SK-N-SH (cell line): ENCODE data around the gene SLC6A8. TPM values are rescaled to one million over a fixed set of nuclear protein-coding genes. Genes with fewer than 3 reads are reported as not detected.

ENCODE experiments used
- CTCF ChIA-PET: fragments of 300-600, 350-600 bp; formaldehyde crosslinking; extraction: SDS; loops from one replicate; lab custom pipeline; 2021; lab: Yijun Ruan, JAX
- POLR2A ChIA-PET: fragments of 350-600 bp; sonication (Branson Sonifier 250); formaldehyde crosslinking; extraction: SDS; loops from one replicate; lab custom pipeline; 2020; ENCODE audit warnings: antibody characterized with exemption, inconsistent platforms; lab: Yijun Ruan, JAX
- DNase-seq: peaks from one replicate; pipeline ENCODE4 v3.0.0; 2012
- H2AFZ ChIP-seq: fragments of 200-600 bp; sonication (generic); 2 replicates; pipeline ENCODE4 v1.8.1; 2016; ENCODE audit warnings: antibody characterized with exemption, mild to moderate bottlenecking, low read depth
- H3F3A ChIP-seq: fragments of 200-600 bp; sonication (generic); replicated peaks from 2 replicates; pipeline ENCODE3; 2016; ENCODE audit warnings: antibody characterized with exemption, mild to moderate bottlenecking; ENCODE audit not compliant: insufficient read depth
- H3K27ac ChIP-seq, 2 experiments: fragments of 200-500 bp in 1 of 2; fragments of 200-600 bp in 1 of 2; sonication (Bioruptor generic) in 1 of 2; sonication (generic), shearing (Covaris generic) in 1 of 2; 2 replicates each; pipeline versions ENCODE4 v1.5.1 to v1.6.1; 2014 to 2016; ENCODE audit warnings: low read depth in 2 of 2, inconsistent platforms in 1 of 2, low read length in 1 of 2, mild to moderate bottlenecking in 1 of 2, mixed read lengths in 1 of 2
- H3K27me3 ChIP-seq: fragments of 200-600 bp; sonication (generic), shearing (Covaris generic); 2 replicates; pipeline ENCODE4 v1.6.1; 2016; ENCODE audit warnings: mixed run types; ENCODE audit not compliant: insufficient read depth
- H3K36me3 ChIP-seq, 2 experiments: fragments of 200-500 bp in 1 of 2; fragments of 200-600 bp in 1 of 2; sonication (Bioruptor generic) in 1 of 2; sonication (generic) in 1 of 2; replicated peaks in 1 of 2; 2 replicates each; pipeline versions ENCODE3 to v1.5.1; 2014 to 2016; ENCODE audit warnings: low read length in 1 of 2, mild to moderate bottlenecking in 1 of 2; ENCODE audit not compliant: insufficient read depth in 2 of 2, control insufficient read depth in 1 of 2
- H3K4me1 ChIP-seq, 2 experiments: fragments of 200-500 bp in 1 of 2; fragments of 200-600 bp in 1 of 2; sonication (Bioruptor generic) in 1 of 2; sonication (generic), shearing (Covaris generic) in 1 of 2; 2 replicates each; pipeline versions ENCODE4 v1.5.1 to v1.6.1; 2014 to 2016; ENCODE audit warnings: low read depth in 1 of 2, low read length in 1 of 2, mixed run types in 1 of 2; ENCODE audit not compliant: insufficient read depth in 2 of 2, control insufficient read depth in 1 of 2
- H3K4me2 ChIP-seq: fragments of 200-600 bp; sonication (generic), shearing (Covaris generic); 2 replicates; pipeline ENCODE4 v1.6.1; 2017; ENCODE audit warnings: mixed run types
- H3K4me3 ChIP-seq, 2 experiments: fragments of 200-500 bp in 1 of 2; fragments of 200-600 bp in 1 of 2; sonication (Bioruptor generic) in 1 of 2; sonication (generic), shearing (Covaris generic) in 1 of 2; 2 replicates each; pipeline versions ENCODE4 v1.5.1 to v1.8.1; 2014 to 2016; ENCODE audit warnings: low read depth in 2 of 2, inconsistent platforms in 1 of 2, low read length in 1 of 2, mild to moderate bottlenecking in 1 of 2, mixed read lengths in 1 of 2, moderate library complexity in 1 of 2
- H3K79me2 ChIP-seq: fragments of 200-600 bp; sonication (generic); 2 replicates; pipeline ENCODE4 v1.8.1; 2017; ENCODE audit warnings: mild to moderate bottlenecking; ENCODE audit not compliant: insufficient read depth
- H3K9ac ChIP-seq: fragments of 200-600 bp; sonication (generic); 2 replicates; pipeline ENCODE4 v1.6.1; 2017; ENCODE audit warnings: mixed run types
- H3K9me2 ChIP-seq: fragments of 200-600 bp; sonication (generic); 2 replicates; pipeline ENCODE4 v1.6.1; 2017; ENCODE audit warnings: mixed run types
- H3K9me3 ChIP-seq: fragments of 200-600 bp; sonication (generic); 2 replicates; pipeline ENCODE4 v1.6.1; 2017; ENCODE audit warnings: mixed run types, mild to moderate bottlenecking, moderate library complexity
- H4K20me1 ChIP-seq: fragments of 200-600 bp; sonication (generic); 2 replicates; pipeline ENCODE4 v1.6.1; 2017; ENCODE audit warnings: mild to moderate bottlenecking, mixed run types; ENCODE audit not compliant: insufficient read depth
- CHD2 ChIP-seq: fragments of 150-350 bp; IDR thresholded peaks from 2 replicates; pipeline ENCODE4 v1.6.1; 2018; ENCODE audit warnings: low read length; ENCODE audit not compliant: partially characterized antibody
- CTCF ChIP-seq: fragments of 200-600 bp; sonication (generic); IDR thresholded peaks from 2 replicates; pipeline ENCODE4 v1.6.1; 2017; ENCODE audit warnings: antibody characterized with exemption, mild to moderate bottlenecking, moderate library complexity
- GABPA ChIP-seq: IDR thresholded peaks from 2 replicates; pipeline ENCODE4 v1.4.0; 2012; ENCODE audit warnings: low read depth, mild to moderate bottlenecking
- IRF3 ChIP-seq: fragments of 150-350 bp; IDR thresholded peaks from 2 replicates; pipeline ENCODE4 v1.6.1; 2016; ENCODE audit warnings: mild to moderate bottlenecking, low read depth, low read length
- JUND ChIP-seq: IDR thresholded peaks from 2 replicates; pipeline ENCODE4 v1.4.0; 2012
- MAX ChIP-seq: IDR thresholded peaks from 2 replicates; pipeline ENCODE4 v1.4.0; 2012; ENCODE audit warnings: low read depth
- NRF1 ChIP-seq: IDR thresholded peaks from 2 replicates; pipeline ENCODE4 v1.6.1; 2012; ENCODE audit warnings: low read depth, mild to moderate bottlenecking, low read length
- RAD21 ChIP-seq: IDR thresholded peaks from 2 replicates; pipeline ENCODE4 v1.6.1; 2012; ENCODE audit warnings: mild to moderate bottlenecking, low read length
- SIN3A ChIP-seq: IDR thresholded peaks from 2 replicates; pipeline ENCODE4 v1.6.1; 2012; ENCODE audit warnings: low read depth, mild to moderate bottlenecking, low read length, moderate library complexity, borderline replicate concordance
- SMC3 ChIP-seq: IDR thresholded peaks from 2 replicates; pipeline ENCODE4 v1.6.1; 2012; ENCODE audit warnings: low read depth, low read length, improper control_type of control experiment
- USF2 ChIP-seq: fragments of 150-350 bp; IDR thresholded peaks from 2 replicates; pipeline ENCODE4 v1.6.1; 2017; ENCODE audit warnings: antibody characterized with exemption, low read length, low read depth, borderline replicate concordance
- WGBS: methylation state at CpG from one replicate; pipeline ENCODE4 v1.1.6; 2017; ENCODE audit warnings: low lambda C conversion rate; 5-methylcytosine and 5-hydroxymethylcytosine counted together
- polyA plus RNA-seq, 3 experiments: library from polyadenylated mRNA; depleted of rRNA; stranded (reverse); fragments of >200 nt; gene quantifications; 2 replicates each; pipeline ENCODE4 v1.2.3, GENCODE V29; 2012

The SLC6A8 gene
- polyA plus RNA-seq, 1 of the 3 experiments (the other 2 are of a cell fraction): 30.8 TPM

GRCh38 chrX:153669174-153669890 is 18.4 kb upstream of the SLC6A8 start:
- Histone ChIP-seq H4K20me1 (no peaks in the 10 kb centered on the region), H3K4me3 (no peak overlapping the region), H3K79me2 (no peaks in the 10 kb centered on the region), H3K9me3 (0 out of 2 replicates have a peak, but pooled peaks cover 9% of the 10 kb centered on the region), H3F3A (no peaks in the 10 kb centered on the region), H2AFZ (no peak overlapping the region), H3K4me2 (no peak overlapping the region), H3K9ac (no peak overlapping the region), H3K27me3 (peaks cover 4% of the 10 kb centered on the region; the same call in 1 of the 2 replicates), H3K9me2 (no peaks in the 10 kb centered on the region), H3K36me3 (no peaks in the 10 kb centered on the region), H3K27ac (no peak overlapping the region), H3K4me1 (peaks cover 0 to 3% of the 10 kb centered on the region in 2 experiments; a peak in 1 of 4 replicates)
- no peak for TF ChIP-seq CHD2
- no peak for TF ChIP-seq SIN3A
- TF ChIP-seq JUND: no peak
- no peak for TF ChIP-seq NRF1
- peak; percentile 77 for TF ChIP-seq CTCF
- 0 out of 2 replicates have a peak, but pooled peaks have one; percentile 14 for TF ChIP-seq RAD21
- no peak for TF ChIP-seq IRF3
- TF ChIP-seq GABPA: no peak
- TF ChIP-seq MAX: no peak
- TF ChIP-seq USF2: no peak
- peak; percentile 42 for TF ChIP-seq SMC3
- ChIA-PET POLR2A (no interaction called here), CTCF (interaction anchor here (0.6 to 10.5 kb wide), 21 partner anchors 12 to 640 kb away, joined by 3 to 128 read pairs (median 12); partner anchors contain the start of genes DUSP9 and SLC6A8)
- peak; percentile 83 for DNase-seq
- WGBS: 77% methylated on average over 7 of the region's 17 CpGs
